NK-92 (cell line): ENCODE measurements around the gene CEACAM4.
"Not testable (repeated sequence)": the region's sequence is repeated elsewhere in the genome, so short reads cannot be mapped to it uniquely, and the experiment has no call there.

Experiments used
- DNase-seq: peaks from one replicate; lab custom pipeline; 2025; ENCODE audit not compliant: unreplicated experiment; lab: John Stamatoyannopoulos, UW

CEACAM4 gene

GRCh38 chr19:41626877-41627276, at the start of gene CEACAM4:
Gene CEACAM4 (minus strand): TSS chr19:41627074. CDS start chr19:41626963, 111 bp downstream.
- DNase-seq = no peak

GRCh38 chr19:41671486-41671885, 44.6 kb upstream of the CEACAM4 start:
- DNase-seq = no peak

- no peak for DNase-seq
Measured at GRCh38 chr19:41670755-41671154, 43.9 kb upstream of the CEACAM4 start.

GRCh38 chr19:41668315-41668714, 41.4 kb upstream of the CEACAM4 start:
- DNase-seq = no peak

- no peak for DNase-seq
Measured at GRCh38 chr19:41666075-41666474, 39.2 kb upstream of the CEACAM4 start.

- DNase-seq = no peak
Measured at GRCh38 chr19:41657157-41657556, 30.3 kb upstream of the CEACAM4 start.

GRCh38 chr19:41656756-41657155, 29.9 kb upstream of the CEACAM4 start:
- DNase-seq = not testable (repeated sequence)

GRCh38 chr19:41652250-41652649, 25.4 kb upstream of the CEACAM4 start:
- DNase-seq = no peak

GRCh38 chr19:41649827-41650226, 23.0 kb upstream of the CEACAM4 start:
- no peak for DNase-seq

- no peak for DNase-seq
Measured at GRCh38 chr19:41646589-41647204, 19.8 kb upstream of the CEACAM4 start.

GRCh38 chr19:41641879-41642485, 15.1 kb upstream of the CEACAM4 start:
- no peak for DNase-seq

- no peak for DNase-seq
Measured at GRCh38 chr19:41638641-41639081, 11.8 kb upstream of the CEACAM4 start.

- no peak for DNase-seq
Measured at GRCh38 chr19:41637484-41637883, 10.6 kb upstream of the CEACAM4 start.

- no peak for DNase-seq
Measured at GRCh38 chr19:41627966-41628675, 1.2 kb upstream of the CEACAM4 start.

GRCh38 chr19:41626278-41626677, 596 bp downstream of the CEACAM4 start:
- DNase-seq = no peak

GRCh38 chr19:41624937-41625336, 1.9 kb downstream of the CEACAM4 start:
- no peak for DNase-seq

- no peak for DNase-seq
Measured at GRCh38 chr19:41624515-41624914, 2.4 kb downstream of the CEACAM4 start.

- DNase-seq = no peak
Measured at GRCh38 chr19:41623360-41623759, 3.5 kb downstream of the CEACAM4 start.

GRCh38 chr19:41621654-41622053, 5.2 kb downstream of the CEACAM4 start:
- DNase-seq = no peak

- no peak for DNase-seq
Measured at GRCh38 chr19:41621226-41621625, 5.6 kb downstream of the CEACAM4 start.

GRCh38 chr19:41620171-41620570, 6.7 kb downstream of the CEACAM4 start:
- DNase-seq = no peak

GRCh38 chr19:41619018-41619556, 7.8 kb downstream of the CEACAM4 start:
- DNase-seq = no peak
